NCI-H524 treated with DMSO at 0.1 percent for 48 hours (cell line): ENCODE results near the gene GMPR.

Experiments used
- DNase-seq: peaks from one replicate; lab custom pipeline; 2025; lab: John Stamatoyannopoulos, UW

GMPR gene

GRCh38 chr6:16302721-16303552 lies 64.5 kb downstream of the GMPR start:
- DNase-seq, result no peak

- DNase-seq, result no peak
Observed at GRCh38 chr6:16305246-16305725, 66.9 kb downstream of the GMPR start.

- no peak for DNase-seq
Observed at GRCh38 chr6:16305788-16306187, 67.4 kb downstream of the GMPR start.

GRCh38 chr6:16306334-16306733 lies 67.9 kb downstream of the GMPR start:
- no peak for DNase-seq

GRCh38 chr6:16311763-16312162 lies 73.4 kb downstream of the GMPR start:
- peak; percentile 42 for DNase-seq

- no peak for DNase-seq
Observed at GRCh38 chr6:16313732-16314131, 75.3 kb downstream of the GMPR start.

GRCh38 chr6:16314296-16314695 lies 75.9 kb downstream of the GMPR start:
- no peak for DNase-seq

- no peak for DNase-seq
Observed at GRCh38 chr6:16316741-16317251, 78.4 kb downstream of the GMPR start.

GRCh38 chr6:16318538-16318937 lies 80.2 kb downstream of the GMPR start:
- no peak for DNase-seq

GRCh38 chr6:16318953-16319720 lies 80.8 kb downstream of the GMPR start:
- no peak for DNase-seq

- no peak for DNase-seq
Observed at GRCh38 chr6:16319813-16320532, 81.6 kb downstream of the GMPR start.

- peak; percentile 74 for DNase-seq
Observed at GRCh38 chr6:16320533-16321340, 82.3 kb downstream of the GMPR start.

GRCh38 chr6:16321341-16321710 lies 82.9 kb downstream of the GMPR start:
- DNase-seq, result no peak

GRCh38 chr6:16321826-16322225 lies 83.4 kb downstream of the GMPR start:
- no peak for DNase-seq

GRCh38 chr6:16322666-16323312 lies 84.4 kb downstream of the GMPR start:
- peak; percentile 56 for DNase-seq

- no peak for DNase-seq
Observed at GRCh38 chr6:16324184-16324583, 85.8 kb downstream of the GMPR start.

- DNase-seq, result no peak
Observed at GRCh38 chr6:16324606-16325225, 86.3 kb downstream of the GMPR start.

GRCh38 chr6:16326531-16326930 lies 88.1 kb downstream of the GMPR start:
- no peak for DNase-seq

GRCh38 chr6:16326971-16327776 lies 88.8 kb downstream of the GMPR start:
- DNase-seq, result no peak
